RWPE1 (cell line): Measurements from ENCODE around the gene EGFR.

Source experiments
- CTCF ChIA-PET: fragments of 350-600 bp; sonication (Branson Sonifier 250); formaldehyde crosslinking; extraction: SDS; loops from one replicate; lab custom pipeline; 2021; lab: Yijun Ruan, JAX
- POLR2A ChIA-PET: fragments of 400-600 bp; formaldehyde crosslinking; extraction: SDS; loops from one replicate; lab custom pipeline; 2020; ENCODE audit warnings: antibody characterized with exemption; ENCODE audit not compliant: low non-redundant PET; lab: Yijun Ruan, JAX
- DNase-seq: peaks from one replicate; pipeline ENCODE4 v3.0.0; 2012; ENCODE audit warnings: low spot score
- H3K27ac ChIP-seq: fragments of 450-650 bp; 2 replicates; pipeline ENCODE4 v1.5.1; 2017
- CTCF ChIP-seq: fragments of 450-650 bp; conservative IDR thresholded peaks from 2 replicates; pipeline ENCODE4 v1.5.1; 2017; ENCODE audit warnings: low read depth, mild to moderate bottlenecking

EGFR gene

DNA sequence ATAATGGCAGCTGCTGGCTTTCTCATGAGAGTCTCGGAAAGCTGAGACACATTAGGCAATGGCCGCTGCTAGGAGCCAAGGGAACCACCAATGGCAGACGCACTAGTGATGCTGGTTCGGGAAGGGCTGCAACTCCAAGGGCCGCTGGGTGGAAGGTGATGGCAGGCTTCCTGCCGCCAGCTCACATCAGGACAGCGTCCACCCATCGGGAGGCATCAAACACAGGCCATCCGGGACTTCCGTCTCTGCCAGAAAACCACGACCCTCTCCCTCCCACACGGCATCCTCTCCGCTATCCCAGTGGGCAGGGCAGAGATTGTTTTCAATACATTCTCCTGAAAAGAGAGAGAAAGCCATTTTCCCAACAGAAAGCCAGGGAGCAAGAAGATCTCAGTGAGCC is 27.5 kb upstream of the EGFR start:
- ChIA-PET CTCF (interaction anchor here (0.7 kb wide), 1 partner anchor 149 kb away, joined by 4 read pairs; no protein-coding TSS in a partner anchor), POLR2A (no interaction called here)
- no peak overlapping the region for H3K27ac ChIP-seq
- no peak for TF ChIP-seq CTCF
- no peak for DNase-seq

GRCh38 chr7:54992871-54993475 is 25.8 kb upstream of the EGFR start:
- ChIA-PET POLR2A (no interaction called here), CTCF (no interaction called here)
- no peak for DNase-seq
- H3K27ac ChIP-seq: no peak overlapping the region
- no peak for TF ChIP-seq CTCF

DNA sequence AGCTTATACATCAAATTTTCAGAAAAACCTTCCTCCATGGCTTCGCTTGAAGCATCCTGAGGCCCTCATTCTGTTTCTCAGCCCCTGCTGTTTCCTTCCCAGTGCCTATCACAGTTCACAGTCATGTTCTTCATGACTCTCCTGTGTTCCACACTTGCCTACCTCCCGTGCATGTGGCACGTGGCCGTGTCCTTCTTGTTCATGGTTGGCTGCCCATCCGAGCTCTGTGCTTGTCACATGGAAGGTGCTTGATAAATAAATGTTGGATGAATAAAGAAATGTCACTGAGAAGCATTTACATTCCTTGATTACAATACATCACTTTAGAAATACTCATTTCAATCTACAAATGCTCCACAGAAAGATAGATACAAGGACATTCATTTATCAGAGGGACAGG is 23.7 kb upstream of the EGFR start:
- POLR2A ChIA-PET: no interaction called here
- peak overlapping the region; percentile 59 for H3K27ac ChIP-seq
- TF ChIP-seq CTCF: no peak
- CTCF ChIA-PET: no interaction called here
- DNase-seq: no peak

DNA sequence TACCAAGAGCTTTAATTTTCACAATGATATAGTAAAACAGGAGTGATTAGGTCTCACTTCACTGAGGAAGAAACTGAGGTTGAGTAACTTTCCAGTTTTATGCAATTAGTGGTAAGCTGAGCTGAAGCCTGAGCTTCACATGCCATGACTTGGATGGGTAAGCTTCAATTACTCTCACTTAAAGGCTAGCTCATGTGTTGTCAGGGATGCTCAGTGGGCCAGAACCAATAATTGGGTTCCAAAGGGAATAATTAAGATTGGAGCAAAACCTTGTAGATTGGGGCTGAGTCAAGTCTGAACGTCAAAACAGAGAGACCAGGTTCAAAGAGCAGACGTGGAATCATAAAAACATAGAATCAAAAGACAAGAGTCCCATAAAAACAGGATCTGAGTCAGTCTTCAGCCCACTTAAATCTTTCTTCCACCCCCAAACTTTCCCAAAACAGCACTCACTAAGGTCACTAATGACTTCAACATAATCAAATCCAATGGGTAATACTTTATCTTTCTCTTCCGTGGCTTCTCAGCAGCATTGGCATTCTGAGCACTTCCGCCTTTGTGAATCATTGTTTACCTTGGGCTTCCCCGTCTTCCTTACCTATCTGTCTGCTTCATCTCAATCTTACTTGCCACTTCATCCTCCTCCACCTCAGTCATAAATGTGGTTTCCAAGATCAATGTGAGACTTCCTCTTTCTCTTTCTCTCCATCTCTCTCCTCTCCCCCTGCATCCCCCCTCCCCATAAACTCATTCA is 23.0 kb upstream of the EGFR start:
- ChIA-PET CTCF (no interaction called here), POLR2A (no interaction called here)
- DNase-seq: peak; percentile 86
- no peak overlapping the region for H3K27ac ChIP-seq
- no peak for TF ChIP-seq CTCF

- DNase-seq: no peak
- ChIA-PET CTCF (interaction anchor here (0.6 kb wide), 1 partner anchor 69 kb away, joined by 4 read pairs; no protein-coding TSS in a partner anchor), POLR2A (no interaction called here)
- no peak overlapping the region for H3K27ac ChIP-seq
- no peak for TF ChIP-seq CTCF
Observed at GRCh38 chr7:54996391-54996790, 22.4 kb upstream of the EGFR start.

DNA sequence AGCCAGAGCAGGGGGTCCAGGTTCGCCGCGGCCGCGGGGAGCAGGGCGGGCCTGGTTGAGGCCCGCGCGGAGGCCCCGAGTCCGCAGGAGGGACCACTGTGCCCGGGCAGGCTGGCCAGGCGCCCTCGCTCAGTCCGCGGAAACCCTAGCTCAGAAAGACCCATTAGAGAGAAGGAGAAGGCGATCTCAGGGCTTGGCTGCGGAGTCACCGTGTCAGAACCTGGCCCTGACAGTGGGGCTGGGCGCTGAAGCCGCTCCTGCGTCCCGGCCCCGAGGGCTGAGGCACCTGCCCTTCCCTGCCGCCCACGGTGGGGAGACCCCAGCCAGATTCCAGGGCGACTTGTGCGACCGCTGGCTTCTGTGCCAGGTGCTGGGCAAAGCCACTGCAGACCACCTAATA is 14.2 kb upstream of the EGFR start:
- DNase-seq: no peak
- TF ChIP-seq CTCF: no peak
- CTCF ChIA-PET: interaction anchor here (1.0 kb wide), 1 partner anchor 87 kb away, joined by 3 read pairs; no protein-coding TSS in a partner anchor
- H3K27ac ChIP-seq: no peak overlapping the region
- POLR2A ChIA-PET: no interaction called here
